Measurements from ENCODE around the gene PPM1E. TPM values are rescaled to one million over a fixed set of nuclear protein-coding genes. Genes with fewer than 3 reads are reported as not detected.
"Not testable (repeated sequence)": the region's sequence is repeated elsewhere in the genome, so short reads cannot be mapped to it uniquely, and the experiment has no call there.

The PPM1E gene
- total RNA-seq, 2 donors from 2014 or later = 0.07 to 0.12 TPM

- Mint-ChIP-seq H3K4me3 (peak overlapping the region; percentile 60 to 77), H3K4me1 (ENCODE audit: low read depth) (peaks cover 7% of the 10 kb centered on the region), H3K27me3 (ENCODE audit: low read depth) (peaks cover 52% of the 10 kb centered on the region), H3K36me3 (ENCODE audit: insufficient read depth in 2 of 2) (peaks cover 3% of the 10 kb centered on the region in 2 donors), H3K27ac (peak overlapping the region; percentile 2), H3K9me3 (no peaks in the 10 kb centered on the region)
- peak in 1 of 2 donors; percentile 7 for ATAC-seq (replicated peaks in 1 of 2)
- DNase-seq = no peak
Observed at GRCh38 chr17:58755269-58755576, 431 bp upstream of the PPM1E start.

- Mint-ChIP-seq H3K4me1 (ENCODE audit: low read depth) (peaks cover 7% of the 10 kb centered on the region), H3K9me3 (no peaks in the 10 kb centered on the region), H3K4me3 (peak overlapping the region; percentile 88 to 98), H3K36me3 (ENCODE audit: insufficient read depth in 2 of 2) (peaks cover 3% of the 10 kb centered on the region in 2 donors), H3K27me3 (ENCODE audit: low read depth) (peaks cover 52% of the 10 kb centered on the region), H3K27ac (peak overlapping the region; percentile 39)
- ATAC-seq (replicated peaks in 1 of 2) (peak in 1 of 2 donors; percentile 53), DNase-seq (peak; percentile 15 to 19)
Observed at GRCh38 chr17:58756246-58757161, 850 bp downstream of the PPM1E start.

GRCh38 chr17:58757162-58757613 lies 1.5 kb downstream of the PPM1E start:
- H3K27me3 Mint-ChIP-seq (ENCODE audit: low read depth) = peaks cover 52% of the 10 kb centered on the region
- DNase-seq = no peak
- H3K4me3 Mint-ChIP-seq = peak overlapping the region; percentile 88 to 98
- H3K36me3 Mint-ChIP-seq (ENCODE audit: insufficient read depth in 2 of 2) = peaks cover 3% of the 10 kb centered on the region in 2 donors
- no peaks in the 10 kb centered on the region for H3K9me3 Mint-ChIP-seq
- peaks cover 7% of the 10 kb centered on the region for H3K4me1 Mint-ChIP-seq (ENCODE audit: low read depth)
- H3K27ac Mint-ChIP-seq = no peak overlapping the region
- no peak for ATAC-seq (replicated peaks in 1 of 2)

GRCh38 chr17:58758890-58759289 lies 3.2 kb downstream of the PPM1E start:
- no peak overlapping the region for H3K27ac Mint-ChIP-seq
- DNase-seq (no peak), ATAC-seq (replicated peaks in 1 of 2) (no peak)
- peaks cover 7% of the 10 kb centered on the region for H3K4me1 Mint-ChIP-seq (ENCODE audit: low read depth)
- H3K36me3 Mint-ChIP-seq (ENCODE audit: insufficient read depth in 2 of 2) = peaks cover 3% of the 10 kb centered on the region in 2 donors
- H3K9me3 Mint-ChIP-seq = no peaks in the 10 kb centered on the region
- H3K27me3 Mint-ChIP-seq (ENCODE audit: low read depth) = peaks cover 40% of the 10 kb centered on the region
- no peak overlapping the region for H3K4me3 Mint-ChIP-seq

GRCh38 chr17:58759522-58759921 lies 3.9 kb downstream of the PPM1E start:
- peaks cover 7% of the 10 kb centered on the region for H3K4me1 Mint-ChIP-seq (ENCODE audit: low read depth)
- peaks cover 42% of the 10 kb centered on the region for H3K27me3 Mint-ChIP-seq (ENCODE audit: low read depth)
- H3K27ac Mint-ChIP-seq = no peak overlapping the region
- no peak for ATAC-seq (replicated peaks in 1 of 2)
- H3K9me3 Mint-ChIP-seq = no peaks in the 10 kb centered on the region
- DNase-seq = no peak
- peaks cover 3% of the 10 kb centered on the region in 2 donors for H3K36me3 Mint-ChIP-seq (ENCODE audit: insufficient read depth in 2 of 2)
- no peak overlapping the region for H3K4me3 Mint-ChIP-seq

GRCh38 chr17:58760248-58760647 lies 4.6 kb downstream of the PPM1E start:
- Mint-ChIP-seq H3K9me3 (no peaks in the 10 kb centered on the region), H3K4me1 (ENCODE audit: low read depth) (peaks cover 7% of the 10 kb centered on the region), H3K4me3 (no peak overlapping the region), H3K27ac (no peak overlapping the region), H3K27me3 (ENCODE audit: low read depth) (peaks cover 44% of the 10 kb centered on the region), H3K36me3 (ENCODE audit: insufficient read depth in 2 of 2) (peaks cover 3% of the 10 kb centered on the region in 2 donors)
- DNase-seq (no peak), ATAC-seq (replicated peaks in 1 of 2) (no peak)

GRCh38 chr17:58763263-58763662 lies 7.6 kb downstream of the PPM1E start:
- Mint-ChIP-seq H3K4me1 (ENCODE audit: low read depth) (no peaks in the 10 kb centered on the region), H3K4me3 (no peak overlapping the region), H3K27ac (no peak overlapping the region), H3K27me3 (ENCODE audit: low read depth) (peaks cover 26% of the 10 kb centered on the region), H3K9me3 (no peaks in the 10 kb centered on the region), H3K36me3 (ENCODE audit: insufficient read depth in 2 of 2) (no peaks in the 10 kb centered on the region)
- DNase-seq = no peak
- no peak for ATAC-seq (replicated peaks in 1 of 2)

- H3K36me3 Mint-ChIP-seq (ENCODE audit: insufficient read depth in 2 of 2) = no peaks in the 10 kb centered on the region
- ATAC-seq (replicated peaks in 1 of 2) (no peak), DNase-seq (no peak)
- H3K9me3 Mint-ChIP-seq = no peaks in the 10 kb centered on the region
- H3K4me1 Mint-ChIP-seq (ENCODE audit: low read depth) = no peaks in the 10 kb centered on the region
- H3K27ac Mint-ChIP-seq = no peak overlapping the region
- H3K4me3 Mint-ChIP-seq = no peak overlapping the region
- H3K27me3 Mint-ChIP-seq (ENCODE audit: low read depth) = peaks cover 20% of the 10 kb centered on the region
Observed at GRCh38 chr17:58764373-58764772, 8.7 kb downstream of the PPM1E start.

GRCh38 chr17:58778482-58778881 lies 22.8 kb downstream of the PPM1E start:
- H3K27ac Mint-ChIP-seq; H3K9me3 Mint-ChIP-seq; DNase-seq; H3K36me3 Mint-ChIP-seq (ENCODE audit: insufficient read depth in 2 of 2); ATAC-seq (replicated peaks in 1 of 2); H3K4me1 Mint-ChIP-seq (ENCODE audit: low read depth); H3K4me3 Mint-ChIP-seq: not testable (repeated sequence)
- peaks cover 16% of the 10 kb centered on the region for H3K27me3 Mint-ChIP-seq (ENCODE audit: low read depth)

- Mint-ChIP-seq H3K27me3 (ENCODE audit: low read depth) (peaks cover 11% of the 10 kb centered on the region), H3K9me3 (no peaks in the 10 kb centered on the region), H3K4me3 (no peak overlapping the region), H3K36me3 (ENCODE audit: insufficient read depth in 2 of 2) (no peaks in the 10 kb centered on the region), H3K27ac (no peak overlapping the region), H3K4me1 (ENCODE audit: low read depth) (no peaks in the 10 kb centered on the region)
- ATAC-seq (replicated peaks in 1 of 2) (no peak), DNase-seq (no peak)
Observed at GRCh38 chr17:58779446-58779845, 23.8 kb downstream of the PPM1E start.

- Mint-ChIP-seq H3K9me3 (no peaks in the 10 kb centered on the region), H3K36me3 (ENCODE audit: insufficient read depth in 2 of 2) (peaks cover 0 to 3% of the 10 kb centered on the region in 2 donors), H3K27ac (no peak overlapping the region), H3K27me3 (ENCODE audit: low read depth) (peaks cover 11% of the 10 kb centered on the region), H3K4me1 (ENCODE audit: low read depth) (peaks cover 10% of the 10 kb centered on the region), H3K4me3 (no peak overlapping the region)
- ATAC-seq (replicated peaks in 1 of 2) (no peak), DNase-seq (no peak)
Observed at GRCh38 chr17:58783380-58783779, 27.7 kb downstream of the PPM1E start.

GRCh38 chr17:58785097-58785496 lies 29.4 kb downstream of the PPM1E start:
- H3K4me3 Mint-ChIP-seq = no peak overlapping the region
- H3K4me1 Mint-ChIP-seq (ENCODE audit: low read depth) = peaks cover 16% of the 10 kb centered on the region
- H3K27ac Mint-ChIP-seq = no peak overlapping the region
- H3K36me3 Mint-ChIP-seq (ENCODE audit: insufficient read depth in 2 of 2) = peaks cover 0 to 3% of the 10 kb centered on the region in 2 donors
- H3K27me3 Mint-ChIP-seq (ENCODE audit: low read depth) = peaks cover 1% of the 10 kb centered on the region
- no peak for ATAC-seq (replicated peaks in 1 of 2)
- no peaks in the 10 kb centered on the region for H3K9me3 Mint-ChIP-seq
- DNase-seq = no peak

- Mint-ChIP-seq H3K36me3 (ENCODE audit: insufficient read depth in 2 of 2) (peaks cover 0 to 3% of the 10 kb centered on the region in 2 donors), H3K27ac (no peak overlapping the region), H3K9me3 (no peaks in the 10 kb centered on the region), H3K4me3 (no peak overlapping the region), H3K27me3 (ENCODE audit: low read depth) (peaks cover 4% of the 10 kb centered on the region), H3K4me1 (ENCODE audit: low read depth) (peaks cover 16% of the 10 kb centered on the region)
- ATAC-seq (replicated peaks in 1 of 2) (no peak), DNase-seq (no peak)
Observed at GRCh38 chr17:58786586-58787295, 31.1 kb downstream of the PPM1E start.

All from activated T-cell treated with anti-CD3 and anti-CD28 coated beads, Interleukin-2, amount 50 U/mL, for 72 hours (primary cell).